GM12874 (cell line): ENCODE results near the gene TMEM62.
A peak's percentile ranks its signal among the peaks of the same experiment; 100 is the strongest.

Source experiments
- TF ChIP-seq, protein P1 (sequence below): IDR thresholded peaks from 2 replicates; pipeline ENCODE4 v1.5.1; 2011; ENCODE audit warnings: low read depth, mild to moderate bottlenecking, control low read depth, low read length, moderate library complexity; ENCODE audit not compliant: insufficient read depth

Gene TMEM62

DNA sequence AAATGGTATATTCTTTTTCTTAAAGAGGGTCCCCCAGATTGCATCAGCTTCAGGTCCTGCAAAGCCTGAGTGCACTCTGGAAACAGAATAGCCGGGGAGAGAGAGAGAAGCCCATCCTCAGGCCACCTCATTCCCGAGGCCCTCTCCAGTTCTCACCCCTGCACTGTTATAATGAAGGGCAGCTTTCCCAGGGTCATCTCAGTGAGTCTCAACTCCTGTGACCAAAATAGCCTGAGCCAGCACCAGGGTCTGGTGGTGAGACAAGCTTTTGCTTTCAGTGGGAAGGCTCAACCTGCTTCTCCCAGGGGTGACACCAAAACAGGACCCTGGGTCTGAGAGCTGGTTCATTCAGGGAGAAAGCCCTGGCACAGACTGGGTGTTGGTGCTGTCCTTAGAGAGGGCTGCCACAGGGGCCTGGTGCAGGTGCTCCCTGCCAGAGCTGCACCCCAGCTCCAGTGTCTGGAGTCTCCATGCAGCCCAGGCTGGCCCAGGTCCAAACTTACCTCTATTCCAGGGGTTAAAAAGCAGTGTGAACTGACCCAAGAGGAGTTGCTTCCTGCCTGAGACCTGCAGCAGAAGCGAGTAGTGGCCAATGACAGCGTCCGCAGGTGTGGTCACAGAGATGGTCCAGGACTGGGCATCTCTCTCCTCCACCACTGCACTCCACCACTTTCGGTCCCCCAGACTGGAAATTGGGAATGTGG lies 81.4 kb downstream of the TMEM62 start:
- TF ChIP-seq, protein P1, sequence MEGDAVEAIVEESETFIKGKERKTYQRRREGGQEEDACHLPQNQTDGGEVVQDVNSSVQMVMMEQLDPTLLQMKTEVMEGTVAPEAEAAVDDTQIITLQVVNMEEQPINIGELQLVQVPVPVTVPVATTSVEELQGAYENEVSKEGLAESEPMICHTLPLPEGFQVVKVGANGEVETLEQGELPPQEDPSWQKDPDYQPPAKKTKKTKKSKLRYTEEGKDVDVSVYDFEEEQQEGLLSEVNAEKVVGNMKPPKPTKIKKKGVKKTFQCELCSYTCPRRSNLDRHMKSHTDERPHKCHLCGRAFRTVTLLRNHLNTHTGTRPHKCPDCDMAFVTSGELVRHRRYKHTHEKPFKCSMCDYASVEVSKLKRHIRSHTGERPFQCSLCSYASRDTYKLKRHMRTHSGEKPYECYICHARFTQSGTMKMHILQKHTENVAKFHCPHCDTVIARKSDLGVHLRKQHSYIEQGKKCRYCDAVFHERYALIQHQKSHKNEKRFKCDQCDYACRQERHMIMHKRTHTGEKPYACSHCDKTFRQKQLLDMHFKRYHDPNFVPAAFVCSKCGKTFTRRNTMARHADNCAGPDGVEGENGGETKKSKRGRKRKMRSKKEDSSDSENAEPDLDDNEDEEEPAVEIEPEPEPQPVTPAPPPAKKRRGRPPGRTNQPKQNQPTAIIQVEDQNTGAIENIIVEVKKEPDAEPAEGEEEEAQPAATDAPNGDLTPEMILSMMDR: no peak

DNA sequence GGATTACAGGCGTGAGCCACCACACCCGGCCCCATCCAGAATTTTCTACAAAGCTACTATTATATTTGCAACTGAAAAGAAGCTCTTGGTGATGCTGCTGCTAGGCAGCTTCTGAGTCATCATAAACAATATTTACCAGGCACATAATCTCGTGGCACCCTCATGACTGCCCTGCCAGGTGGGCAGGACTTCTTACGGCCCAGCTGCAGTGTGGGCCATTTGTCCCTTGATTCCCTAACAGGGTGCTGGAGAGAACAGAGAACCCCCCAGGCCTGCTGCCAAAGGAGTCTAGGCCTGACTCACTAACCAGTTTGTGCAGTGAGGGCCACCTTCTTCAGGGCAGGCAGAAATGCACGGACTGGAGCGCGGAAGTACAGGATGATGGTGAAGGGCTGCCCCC lies 82.6 kb downstream of the TMEM62 start:
- TF ChIP-seq, protein P1: no peak

DNA sequence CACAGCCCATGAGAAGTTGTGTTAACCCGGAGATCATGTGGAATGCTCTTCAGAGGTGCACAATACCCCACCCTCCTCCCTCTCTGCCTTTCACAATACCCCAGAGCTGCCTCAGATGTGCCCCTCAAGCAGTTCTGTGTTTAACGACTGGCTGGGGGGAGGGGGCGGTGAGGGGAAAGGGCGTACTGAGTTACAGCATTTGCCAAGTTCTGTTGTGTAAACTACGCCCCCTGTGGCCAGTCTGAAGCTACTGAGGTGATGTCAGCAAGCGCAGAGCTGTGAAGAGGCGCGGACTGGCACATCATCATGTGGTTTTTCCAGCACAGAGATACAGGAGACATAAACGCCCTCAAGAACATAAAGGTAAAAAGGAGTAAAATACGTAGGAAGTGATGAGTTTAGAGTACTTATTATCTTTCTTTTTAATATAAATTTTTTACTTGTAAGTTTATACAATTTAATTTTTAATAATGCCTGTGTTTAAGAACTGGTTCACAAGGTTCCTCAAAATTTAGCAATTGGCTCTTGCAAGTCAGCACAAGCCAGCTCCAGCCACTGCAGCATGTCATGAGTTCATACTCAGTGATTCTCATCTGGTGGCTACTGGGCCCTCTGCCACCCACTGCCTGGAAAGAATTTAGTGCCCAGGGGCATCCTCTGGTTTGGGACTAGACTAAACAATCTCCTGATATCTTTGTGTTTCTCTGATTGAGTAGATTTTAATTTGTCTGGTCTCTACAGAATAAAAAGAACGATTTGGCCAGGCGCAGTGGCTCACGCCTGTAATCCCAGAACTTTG lies 85.7 kb downstream of the TMEM62 start:
- TF ChIP-seq, protein P1: peak; percentile 26; the same call in 1 of the 2 replicates

DNA sequence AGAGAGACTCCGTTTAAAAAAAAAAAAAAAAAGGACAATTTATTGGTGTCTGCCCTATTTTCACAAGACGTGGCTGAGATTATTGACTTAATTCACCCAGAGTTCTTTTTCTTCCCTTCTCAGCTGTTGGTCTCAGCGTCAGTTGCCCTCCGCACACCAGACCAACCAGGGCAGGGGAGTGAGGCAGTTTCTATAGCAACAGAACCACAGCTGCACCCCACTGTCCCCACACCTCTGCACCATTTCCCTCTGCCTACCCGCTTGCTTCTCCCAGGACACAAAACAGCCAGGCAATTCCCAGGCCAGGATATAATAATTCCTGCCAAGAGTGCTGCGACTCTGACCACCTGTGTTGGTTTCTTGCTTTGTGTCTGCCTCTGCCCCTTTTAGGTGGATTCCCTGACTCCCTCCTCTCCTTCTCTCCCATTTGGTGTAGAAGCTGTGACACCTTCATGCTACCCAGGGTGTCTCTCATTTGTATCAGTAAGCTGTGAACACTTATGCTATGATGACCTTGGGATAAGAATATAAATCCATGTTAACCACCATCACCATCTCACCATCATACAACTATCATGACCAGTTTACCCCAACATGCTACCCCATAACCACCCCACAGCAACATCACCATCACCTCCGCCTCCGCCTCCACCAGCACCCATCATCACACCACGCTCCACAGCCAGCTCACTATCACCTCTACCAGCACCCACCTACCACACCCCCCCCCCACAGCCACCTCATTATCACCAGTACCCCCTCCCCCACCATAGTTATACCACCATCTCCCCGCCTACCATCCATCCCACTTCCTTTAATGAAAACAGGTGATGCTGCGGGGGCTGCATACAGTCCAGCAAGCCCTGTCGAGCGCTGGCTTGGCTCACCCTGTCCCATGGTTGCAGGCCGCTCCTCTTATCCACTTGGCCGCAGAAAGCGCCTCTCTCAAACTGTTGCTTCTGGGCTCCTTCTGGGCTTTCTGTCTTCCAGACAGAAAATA lies 86.8 kb downstream of the TMEM62 start:
- TF ChIP-seq, protein P1: no peak

DNA sequence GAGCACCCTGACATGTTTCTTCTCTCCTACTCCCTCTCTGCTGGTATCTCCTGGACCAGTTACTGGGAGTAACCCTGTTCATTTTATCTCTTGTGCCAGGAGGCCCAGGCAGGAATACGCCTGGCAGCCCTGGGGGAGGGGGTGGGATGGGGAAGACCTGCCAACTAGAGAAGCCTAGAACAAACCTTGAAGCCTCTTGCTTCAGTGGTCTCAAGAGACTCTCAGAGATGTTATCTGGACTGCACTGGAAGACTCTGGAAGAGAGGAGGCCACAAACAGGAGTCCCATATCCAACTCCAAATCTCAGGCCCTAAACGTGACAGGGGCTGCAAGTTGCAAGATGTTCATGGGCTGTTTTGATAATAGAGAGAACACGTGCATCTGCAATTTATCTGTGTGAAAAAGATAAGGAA lies 87.6 kb downstream of the TMEM62 start, which contains the start of gene EPB42:
Gene EPB42, minus strand, starts transcription at position 28 of the 413 bp plus-strand sequence. CDS start 193 bp downstream, outside the sequence.
- TF ChIP-seq, protein P1: no peak

DNA sequence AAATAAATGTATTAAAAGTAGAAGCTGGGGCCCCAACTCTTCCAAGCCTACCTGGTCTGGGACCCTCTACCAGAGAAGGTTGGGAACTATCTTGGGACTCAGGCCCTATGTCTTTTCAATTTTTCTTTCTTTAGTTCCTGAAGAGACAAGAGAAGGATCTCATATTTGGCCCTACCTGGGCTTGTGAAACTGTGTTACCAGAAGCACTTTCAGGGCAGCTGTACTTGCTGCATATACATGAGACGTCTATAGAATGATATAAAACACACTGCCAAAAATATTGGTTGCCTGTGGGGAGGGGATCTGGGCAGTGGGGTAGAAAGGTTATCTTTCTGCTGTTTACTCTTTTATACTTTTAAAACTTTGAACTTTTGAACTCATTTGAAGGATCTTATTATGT lies 88.0 kb downstream of the TMEM62 start:
- TF ChIP-seq, protein P1: no peak
